D341Med (cell line): ENCODE data around the gene CLDN14.

Source experiments
- DNase-seq: peaks from one replicate; pipeline ENCODE4 v3.0.0; 2012; ENCODE audit warnings: low spot score

Gene CLDN14

DNA sequence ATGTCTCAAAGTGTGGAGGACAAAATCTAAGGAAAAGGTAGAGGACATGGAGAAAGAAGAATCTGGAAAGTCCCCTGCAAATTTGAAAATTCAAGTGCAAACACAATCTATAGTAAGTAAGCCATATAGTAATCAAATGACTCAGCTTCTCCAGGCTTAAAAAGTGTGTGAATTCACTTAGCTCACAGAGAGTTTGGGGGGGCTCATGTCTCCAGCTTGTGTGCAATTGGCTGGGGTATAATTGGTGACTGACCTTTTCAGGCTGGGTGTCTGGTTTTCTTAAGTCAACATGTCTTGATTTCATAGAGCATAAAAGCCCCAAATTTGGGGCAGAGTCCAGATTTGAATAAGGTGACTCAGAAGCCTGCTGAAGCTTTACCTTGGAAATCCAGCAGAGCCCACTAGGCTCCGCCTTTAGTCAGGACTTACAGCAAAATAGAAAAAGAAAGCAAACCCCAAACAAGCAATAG is 8.6 kb downstream of the CLDN14 start:
- no peak for DNase-seq

DNA sequence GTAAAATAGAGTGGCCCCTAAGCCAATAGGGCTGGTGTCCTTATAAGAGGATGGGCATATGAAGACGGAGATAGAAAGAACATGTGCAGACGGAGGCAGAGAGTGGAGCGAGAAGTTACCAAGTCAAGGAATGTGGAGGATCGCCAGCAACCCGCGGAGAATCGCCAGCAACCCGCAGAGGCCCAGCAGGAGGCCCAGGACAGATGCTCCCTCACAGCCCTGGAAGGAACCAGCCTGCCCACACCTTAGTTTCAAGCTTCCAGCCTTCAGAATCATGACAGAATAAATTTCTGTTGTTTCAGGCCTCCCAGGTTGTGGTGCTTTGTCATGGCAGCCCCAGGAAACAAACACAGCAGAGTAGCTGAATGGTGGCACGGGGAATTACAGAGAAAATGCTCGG is 9.6 kb downstream of the CLDN14 start:
- no peak for DNase-seq

DNA sequence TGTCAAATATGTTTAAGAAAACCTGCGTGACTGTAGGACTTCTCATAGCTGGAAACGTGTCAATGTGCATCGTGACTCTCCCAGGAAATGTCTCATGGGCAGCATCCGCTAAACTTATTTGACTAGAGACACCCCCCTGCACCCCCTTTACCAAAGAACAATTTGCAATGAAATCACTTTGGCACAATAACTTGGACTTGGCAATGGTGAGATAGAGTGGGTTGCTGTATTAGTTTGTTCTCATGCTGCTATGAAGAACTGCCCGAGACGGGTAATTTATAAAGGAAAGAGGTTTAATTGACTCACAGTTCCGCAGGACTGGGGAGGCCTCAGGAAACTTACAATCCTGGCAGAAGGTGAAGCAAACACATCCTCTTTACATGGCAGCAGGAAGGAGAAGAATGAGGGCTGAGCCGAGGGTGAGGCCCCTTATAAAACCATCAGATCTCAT is 13.8 kb downstream of the CLDN14 start:
- no peak for DNase-seq

DNA sequence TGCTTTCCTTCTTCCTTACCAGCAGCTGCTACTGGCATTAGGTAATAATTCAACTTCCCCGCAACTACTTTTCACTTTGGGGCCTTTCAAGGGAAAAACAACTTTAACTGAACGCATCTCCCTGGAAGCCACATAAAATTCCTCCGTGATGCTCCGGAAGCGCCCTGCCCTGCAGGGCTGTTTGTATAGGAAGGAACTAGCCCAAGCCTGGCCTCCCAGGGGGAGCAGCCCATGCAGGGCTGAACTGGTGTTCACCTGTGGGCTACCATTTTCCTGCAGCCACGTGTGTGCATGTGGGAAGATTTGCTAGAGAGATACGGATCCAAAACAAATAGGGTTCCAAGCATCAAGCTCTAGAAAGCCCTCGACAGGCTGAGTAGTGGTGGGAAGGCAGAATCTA is 14.4 kb downstream of the CLDN14 start:
- DNase-seq: no peak

DNA sequence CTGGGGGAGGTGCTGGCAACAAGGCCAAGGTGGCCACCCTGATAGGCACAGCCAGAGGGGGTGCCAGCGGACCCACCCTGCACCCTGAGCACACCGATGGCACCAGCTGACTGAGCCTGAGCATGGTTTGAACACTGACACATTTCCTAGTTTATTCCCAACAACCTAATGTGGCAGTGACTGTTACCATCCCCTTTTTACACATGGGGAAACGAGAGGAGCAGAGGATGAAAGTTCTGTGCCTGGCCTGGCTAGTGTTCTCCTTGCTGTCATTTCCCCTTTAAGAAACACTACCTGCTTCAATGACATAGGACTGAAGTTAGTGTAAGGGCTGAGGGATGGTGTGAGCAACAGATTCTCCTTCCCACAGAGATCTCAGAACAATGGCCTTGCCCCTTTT is 15.3 kb downstream of the CLDN14 start:
- no peak for DNase-seq

DNA sequence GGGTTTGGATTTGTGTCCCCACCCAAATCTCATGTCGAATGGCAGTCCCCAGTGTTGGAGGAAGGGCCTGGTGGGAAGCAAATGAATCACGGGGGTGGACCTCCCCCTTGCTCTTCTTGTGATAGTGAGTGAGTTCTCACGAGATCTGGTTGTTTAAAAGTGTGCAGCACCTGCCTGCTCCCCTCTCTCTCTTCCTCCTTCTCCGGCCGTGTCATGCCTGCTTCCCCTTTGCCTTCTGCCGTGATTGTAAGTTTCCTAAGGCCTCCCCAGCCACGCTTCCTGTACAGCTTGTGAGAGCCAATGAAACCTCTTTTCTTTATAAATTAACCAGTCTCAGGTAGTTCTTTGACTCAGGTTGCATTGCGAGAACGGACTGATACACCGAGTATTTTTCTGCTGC is 15.9 kb downstream of the CLDN14 start:
- DNase-seq: no peak

DNA sequence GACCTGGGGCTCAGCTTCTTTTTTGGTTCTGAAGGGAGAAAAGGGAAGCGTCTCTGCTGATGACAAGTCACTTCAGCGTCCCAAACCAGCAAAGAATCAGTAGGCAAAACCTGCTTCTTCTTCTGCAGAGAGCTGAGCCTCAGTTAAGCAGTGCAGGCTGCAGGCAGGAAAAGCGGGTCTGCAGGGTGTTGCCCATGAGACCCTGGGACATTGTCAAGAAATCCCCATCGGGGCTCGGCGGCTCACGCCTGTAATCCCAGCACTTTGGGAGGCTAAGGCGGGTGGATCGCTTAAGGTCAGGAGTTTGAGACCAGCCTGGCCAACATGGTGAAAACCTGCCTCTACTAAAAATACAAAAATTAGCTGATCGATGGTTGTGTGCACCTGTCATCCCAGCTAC is 16.7 kb downstream of the CLDN14 start:
- no peak for DNase-seq

DNA sequence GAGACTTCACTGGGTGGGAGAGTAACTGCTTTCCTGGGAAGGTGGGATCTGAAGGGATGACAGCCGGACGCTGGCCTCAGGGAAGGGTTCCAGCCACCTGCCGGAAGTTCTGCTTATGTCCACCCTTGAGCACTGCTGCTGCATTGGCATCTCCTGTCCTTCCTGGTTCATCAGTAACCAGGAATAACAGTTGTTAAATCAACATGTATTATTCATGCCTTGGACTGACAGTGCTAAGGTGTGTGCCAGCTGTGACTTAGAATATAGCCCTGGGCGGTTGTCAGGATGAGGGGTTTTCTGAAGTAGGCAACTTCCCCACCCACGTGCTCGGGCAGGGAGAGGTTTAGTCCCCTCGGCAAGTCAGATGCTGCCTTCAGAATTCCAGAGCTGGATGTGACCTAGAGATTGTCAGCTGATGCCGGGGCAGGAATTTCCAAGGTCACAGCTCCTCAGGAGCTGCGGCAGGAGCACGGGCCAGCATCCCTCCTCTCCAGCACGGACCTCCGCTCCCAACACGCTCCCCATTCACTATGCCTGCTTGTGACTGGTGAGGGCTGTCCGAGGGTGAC is 17.9 kb downstream of the CLDN14 start:
- DNase-seq: no peak

DNA sequence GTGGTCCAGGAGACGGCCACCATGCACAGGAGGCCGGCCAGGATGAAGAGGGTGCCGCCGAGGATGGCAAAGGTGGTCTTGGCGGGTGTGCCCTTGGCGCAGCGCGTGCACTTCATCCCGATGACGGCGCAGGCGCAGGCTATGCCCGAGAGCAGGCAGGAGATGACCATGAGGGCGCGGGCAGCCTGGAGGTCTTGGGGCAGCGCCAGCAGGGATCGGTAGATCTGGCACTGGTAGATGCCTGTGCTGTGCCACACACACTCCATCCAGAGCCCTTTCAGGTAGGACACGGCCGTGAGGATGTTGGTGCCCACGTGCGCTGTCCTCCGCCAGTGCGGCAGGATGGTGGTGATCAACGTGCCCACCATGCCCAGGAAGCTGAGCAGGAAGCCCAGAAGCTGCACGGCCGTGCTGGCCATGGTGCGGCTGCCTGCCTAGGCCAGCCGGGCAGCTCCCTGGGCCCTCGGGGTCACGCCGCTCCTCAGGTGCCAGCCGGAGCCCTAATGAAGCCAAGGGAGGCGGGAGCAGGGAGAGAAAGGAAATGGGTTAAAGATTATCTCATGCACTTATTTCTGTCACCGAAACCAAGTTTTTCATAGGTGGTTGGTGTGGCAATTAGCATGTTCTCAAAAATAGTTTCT is 18.5 kb downstream of the CLDN14 start:
- DNase-seq: no peak

DNA sequence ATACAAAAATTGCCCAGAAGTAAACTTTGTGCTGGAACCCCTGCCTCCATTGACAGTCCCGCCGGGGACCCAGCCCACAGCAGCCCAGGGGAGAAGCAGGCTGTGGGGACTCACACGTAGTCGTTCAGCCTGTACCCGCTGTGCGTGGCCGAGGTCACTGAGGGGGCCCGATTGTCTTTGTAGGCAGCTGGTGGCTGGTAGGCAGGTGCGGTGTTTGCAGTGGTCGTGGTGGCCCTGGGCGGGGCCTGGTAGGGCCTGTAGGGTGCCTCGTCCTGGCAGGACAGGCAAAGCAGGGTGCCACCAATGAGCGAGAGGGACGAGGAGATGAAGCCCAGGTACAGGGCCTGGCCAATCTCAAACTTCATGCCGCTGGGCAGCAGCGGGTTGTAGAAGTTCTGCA is 19.1 kb downstream of the CLDN14 start:
- no peak for DNase-seq

DNA sequence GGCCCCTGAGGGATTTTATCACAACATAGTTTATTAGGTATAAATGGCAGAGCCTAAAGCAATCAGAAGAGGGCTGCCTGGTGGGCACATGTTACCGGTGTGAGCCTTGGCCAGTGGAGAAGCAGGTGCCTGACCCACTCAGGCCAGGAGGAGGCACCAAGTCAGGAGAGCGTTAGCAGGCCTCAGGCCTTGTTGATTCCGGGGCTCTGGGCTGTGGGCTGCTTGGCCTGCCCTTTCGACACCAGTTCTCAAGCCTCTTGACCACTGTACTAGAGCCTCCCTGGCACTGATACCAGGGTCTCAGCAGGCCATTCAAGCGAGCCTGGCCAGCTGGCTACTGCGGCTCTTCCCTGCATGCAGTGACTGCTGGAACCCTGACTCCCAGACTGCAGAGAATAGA is 20.8 kb downstream of the CLDN14 start:
- no peak for DNase-seq

DNA sequence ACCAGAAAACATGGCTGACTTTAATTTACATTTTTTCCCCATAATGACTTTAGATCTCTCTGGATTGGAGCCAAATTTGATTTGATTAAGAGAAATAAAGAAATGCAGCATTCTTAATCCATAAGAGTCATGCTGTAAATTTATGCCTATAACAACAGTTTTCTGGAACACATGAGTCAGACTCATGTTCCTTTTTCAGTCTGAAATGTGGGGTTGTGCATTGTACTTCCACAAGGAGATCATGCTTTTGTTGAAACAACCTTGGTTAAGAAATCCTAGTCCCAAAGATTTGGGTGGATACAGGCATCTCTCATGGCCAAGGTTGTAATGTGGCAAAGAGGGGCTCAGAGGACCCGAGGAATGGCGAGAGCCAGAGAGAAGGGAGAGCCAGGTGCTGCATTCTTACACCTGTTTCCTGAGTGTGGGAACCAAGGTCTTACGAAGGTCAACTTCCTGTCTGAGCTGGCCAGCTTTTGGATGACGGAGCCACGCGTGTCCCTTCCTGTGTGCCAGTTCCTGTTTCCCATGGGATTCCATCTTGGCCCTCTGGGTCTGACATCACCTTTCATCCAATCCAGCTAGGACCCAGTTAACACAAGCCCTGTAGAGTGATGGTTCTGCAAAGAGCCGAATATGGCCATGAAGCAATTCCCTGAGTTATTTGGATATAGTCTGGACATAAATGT is 23.1 kb downstream of the CLDN14 start:
- DNase-seq: no peak

DNA sequence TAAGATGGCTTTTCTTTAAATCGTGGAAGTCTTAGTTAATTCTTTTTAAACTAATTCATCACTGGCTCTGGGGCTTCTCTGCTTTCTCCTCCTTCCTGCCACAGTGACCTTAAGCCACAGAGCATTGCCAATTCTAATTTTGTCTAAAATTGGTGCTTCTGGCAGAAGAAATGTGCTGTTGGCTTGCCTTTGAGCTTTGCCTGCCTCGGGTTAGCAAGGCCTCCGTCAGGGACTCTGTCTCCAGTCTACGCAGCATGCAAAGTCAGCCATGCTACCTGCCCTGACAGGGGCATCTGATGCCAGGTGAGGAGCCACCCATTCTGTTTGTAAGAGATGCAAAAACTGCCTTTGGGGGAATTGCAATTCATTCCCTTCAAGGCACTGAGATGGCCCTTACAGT is 25.2 kb downstream of the CLDN14 start:
- DNase-seq: no peak

DNA sequence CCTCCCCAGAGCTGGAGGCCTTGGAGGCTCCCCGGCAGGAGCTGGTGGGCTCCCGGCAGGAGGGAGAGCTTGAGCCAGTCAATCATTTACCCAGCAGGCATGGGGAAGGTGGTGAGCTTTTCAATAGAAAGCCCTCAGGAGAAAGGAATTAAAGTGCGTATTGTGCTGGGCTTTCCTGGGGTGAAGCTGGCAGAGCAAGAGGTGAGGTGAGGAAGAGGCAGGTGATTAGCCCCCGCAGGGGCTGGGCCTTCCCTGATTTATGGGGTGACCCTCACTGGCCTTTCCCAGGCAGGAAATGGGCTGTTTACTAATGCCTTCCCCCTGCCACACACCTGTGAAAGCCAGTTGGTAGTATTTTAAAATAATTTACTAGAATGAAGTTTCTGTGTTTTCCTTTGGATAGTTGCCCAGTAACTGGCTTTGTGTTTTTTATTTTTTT is 25.8 kb downstream of the CLDN14 start:
- no peak for DNase-seq

DNA sequence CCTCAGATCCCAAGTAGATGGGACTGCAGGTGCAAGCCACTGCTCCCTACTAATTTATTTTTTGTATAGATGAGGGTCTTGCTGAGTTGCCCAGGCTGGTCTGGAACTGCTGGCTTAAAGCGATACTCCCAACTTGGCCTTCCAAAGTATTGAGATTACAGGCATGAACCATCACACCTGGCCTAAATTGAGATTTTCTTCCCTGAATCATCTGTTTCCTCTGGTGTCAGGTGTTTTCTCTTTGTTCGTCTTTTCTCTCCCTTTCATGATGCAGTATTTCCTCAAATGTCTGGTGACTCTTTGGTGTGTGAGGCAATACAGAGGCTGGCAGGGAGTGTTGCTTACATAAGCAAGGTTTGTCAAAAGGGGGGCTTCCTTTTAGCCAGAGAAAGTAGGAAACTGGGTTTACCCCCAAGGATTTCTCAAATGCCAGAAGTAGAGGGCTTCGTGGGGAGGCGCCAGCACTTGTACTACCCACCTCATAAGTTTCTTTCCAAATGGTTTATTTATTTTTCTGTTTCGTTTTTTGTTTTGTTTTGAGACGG is 27.6 kb downstream of the CLDN14 start:
- DNase-seq: no peak

DNA sequence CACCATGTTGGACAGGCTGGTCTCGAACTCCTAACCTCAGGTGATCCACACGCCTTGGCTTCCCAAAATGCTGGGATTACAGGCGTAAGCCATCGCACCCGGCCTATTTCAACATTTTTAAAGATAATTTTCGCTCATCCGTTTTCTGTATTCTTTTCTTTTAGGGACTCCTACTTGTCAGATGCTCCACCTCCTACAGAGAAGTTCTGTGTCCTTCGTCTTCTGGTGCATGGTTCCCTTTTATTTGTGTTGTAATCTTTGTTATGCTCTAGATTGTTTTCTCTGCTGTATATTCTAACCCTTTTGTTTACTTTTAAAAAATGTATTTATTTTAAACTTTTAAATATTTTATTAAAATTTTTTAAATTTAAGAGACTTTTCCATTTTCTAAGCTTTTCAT is 28.4 kb downstream of the CLDN14 start:
- DNase-seq: no peak

DNA sequence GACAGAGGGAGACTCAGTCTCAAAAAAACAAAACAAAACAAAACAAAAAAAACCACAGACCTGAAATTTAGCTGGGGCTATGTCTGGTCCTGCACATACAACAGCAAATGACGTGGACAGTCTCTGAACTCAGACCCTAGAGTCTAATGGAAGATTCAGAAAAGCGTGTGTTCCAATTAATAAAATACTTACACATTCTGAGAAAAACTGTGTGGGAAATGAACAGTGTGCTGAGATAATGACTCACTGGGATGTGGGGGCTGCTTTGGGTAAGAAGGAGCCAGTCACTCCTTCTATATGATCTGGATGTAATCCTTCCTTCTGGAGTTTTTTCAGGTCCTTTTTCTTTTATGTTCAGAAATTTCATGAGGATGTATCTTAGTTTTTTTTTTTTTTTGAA is 29.4 kb downstream of the CLDN14 start:
- no peak for DNase-seq

DNA sequence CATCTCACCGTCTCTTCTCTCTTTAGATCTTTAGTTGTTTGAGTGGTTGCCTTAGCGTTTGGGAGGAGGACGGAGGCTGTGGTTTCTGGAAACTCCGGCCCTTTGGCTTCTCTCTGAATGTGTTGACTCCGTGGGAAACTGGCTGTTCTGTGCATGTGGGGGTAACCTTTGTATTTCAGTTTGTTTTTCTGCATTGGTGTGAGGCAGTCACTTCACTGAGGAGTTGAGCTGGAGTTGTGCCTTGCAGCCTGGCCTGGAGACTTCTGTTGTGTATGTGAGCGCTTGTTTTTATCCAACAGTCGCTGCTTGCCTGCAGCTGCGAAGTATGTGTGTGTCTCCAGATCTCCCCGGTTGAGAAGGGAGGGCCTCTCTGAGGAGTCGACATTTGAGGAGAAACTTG is 33.6 kb downstream of the CLDN14 start:
- DNase-seq: no peak

DNA sequence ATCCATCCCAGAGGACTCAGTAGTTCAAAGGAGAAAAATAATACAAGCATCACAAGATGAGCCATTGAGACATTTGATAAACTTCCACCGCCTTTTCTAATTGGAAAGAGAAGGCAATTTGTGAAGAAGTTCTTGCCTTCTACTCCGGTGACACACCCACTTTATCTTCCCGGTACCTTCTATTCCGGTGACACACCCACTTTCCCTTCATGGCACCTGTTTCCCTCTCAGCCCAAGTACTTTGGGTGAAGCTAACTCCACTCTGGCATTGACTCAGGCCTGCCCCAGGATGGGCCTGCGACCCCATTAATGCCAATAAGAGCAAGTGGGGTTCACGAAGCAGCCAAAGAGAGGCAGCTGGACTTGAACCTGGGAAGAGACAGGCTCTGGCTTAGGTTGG is 38.2 kb downstream of the CLDN14 start:
- DNase-seq: no peak

DNA sequence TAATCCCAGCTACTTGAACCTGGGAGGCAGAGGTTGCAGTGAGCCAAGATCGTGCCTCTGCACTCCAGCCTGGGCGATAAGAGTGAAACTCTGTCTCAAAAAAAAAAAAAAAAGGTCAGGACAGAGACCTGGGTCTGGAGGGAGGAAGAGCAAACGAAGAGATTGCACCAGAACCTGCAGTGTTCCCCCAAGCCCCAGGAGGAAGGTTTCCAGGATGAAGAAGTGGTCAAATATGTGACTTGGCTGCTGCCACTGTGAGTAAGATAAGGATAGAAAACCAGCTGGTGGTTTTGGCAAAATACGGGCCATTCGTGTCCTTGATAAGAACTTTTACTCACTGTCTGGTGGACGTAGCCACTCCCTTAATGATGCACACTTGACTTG is 42.2 kb downstream of the CLDN14 start:
- DNase-seq: no peak

DNA sequence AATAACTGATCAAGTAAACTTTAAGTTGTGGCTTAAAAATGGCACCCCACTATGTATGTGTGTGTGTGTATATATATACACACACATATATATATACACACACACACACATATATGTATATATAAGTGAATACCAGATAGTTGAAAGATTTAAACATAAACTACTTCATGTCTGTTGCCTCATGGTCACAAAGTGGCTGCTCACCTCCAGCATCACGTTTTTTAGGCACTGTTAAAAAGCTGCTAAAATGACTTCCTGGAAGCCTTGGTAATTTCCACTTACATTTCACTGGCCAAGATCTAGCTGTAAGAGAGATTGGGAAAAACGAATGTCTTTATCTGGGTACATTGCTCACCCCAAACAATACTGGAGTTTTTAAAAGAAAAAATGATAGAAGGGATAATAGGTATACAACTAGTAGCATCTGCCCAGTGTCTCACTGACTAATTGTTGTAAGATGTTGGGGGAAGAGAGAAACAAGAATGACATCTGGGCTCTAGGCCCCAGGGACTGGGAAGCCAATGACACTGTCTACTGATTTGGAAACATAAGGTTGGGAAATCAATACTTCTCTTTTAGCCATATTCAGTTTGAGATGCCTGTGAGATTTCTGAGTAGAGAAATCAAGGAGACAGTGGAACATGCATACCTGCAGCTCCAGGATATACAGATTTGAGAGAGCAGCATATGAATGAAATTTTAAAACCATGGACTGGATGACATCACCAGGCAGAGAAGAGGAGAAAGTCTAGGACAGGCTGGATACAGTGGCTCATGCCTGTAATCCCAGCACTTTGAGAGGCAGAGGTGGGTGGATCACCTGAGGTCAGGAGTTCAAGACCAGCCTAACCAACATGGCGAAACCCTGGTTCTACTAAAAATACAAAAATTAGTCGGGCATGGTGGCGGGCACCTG is 42.8 kb downstream of the CLDN14 start:
- DNase-seq: no peak

DNA sequence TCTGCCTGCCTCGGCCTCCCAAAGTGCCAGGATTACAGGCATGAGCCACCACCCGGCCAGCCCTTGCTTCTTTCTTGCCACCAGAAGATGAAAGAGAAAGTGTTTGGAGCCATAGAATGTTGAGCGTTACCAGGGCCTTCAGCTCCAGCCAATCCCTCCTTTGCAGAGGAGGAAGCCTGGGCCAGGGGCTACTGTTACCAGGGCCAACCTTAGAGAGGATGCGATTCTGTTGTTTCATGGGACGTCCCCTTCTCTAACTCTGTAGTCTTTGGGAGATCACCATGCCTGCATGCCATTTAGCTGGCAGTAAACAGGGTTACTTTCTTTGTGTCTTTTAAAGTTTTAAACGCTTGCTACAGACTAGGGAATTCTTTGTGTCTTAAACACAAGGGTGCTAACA is 45.8 kb downstream of the CLDN14 start:
- no peak for DNase-seq
